Thymus (tissue), 11 donors: ENCODE results near the gene LGALS4. TPM values are rescaled to one million over a fixed set of nuclear protein-coding genes. Genes with fewer than 3 reads are reported as not detected.
"Not testable (repeated sequence)": the region's sequence is repeated elsewhere in the genome, so short reads cannot be mapped to it uniquely, and the experiment has no call there.

Experiments used
- DNase-seq, 9 donors: peaks; one replicate each; pipeline ENCODE4 v3.0.0-alpha.2; 2013; ENCODE audit warnings: low spot score in 9 of 9, low read depth in 6 of 9, missing footprints in 1 of 9
- H3K27ac ChIP-seq, 2 donors: one replicate each; pipeline ENCODE4 v1.5.1; 2013; ENCODE audit warnings: control low read depth in 1 of 2, low read depth in 1 of 2, low read length in 1 of 2, mild to moderate bottlenecking in 1 of 2, moderate library complexity in 1 of 2
- H3K27me3 ChIP-seq, 2 donors: one replicate each; pipeline ENCODE4 v1.5.1; 2013; ENCODE audit warnings: low read length in 1 of 2; ENCODE audit not compliant: control insufficient read depth in 2 of 2, insufficient read depth in 1 of 2
- H3K36me3 ChIP-seq, 2 donors: one replicate each; pipeline ENCODE4 v1.5.1; 2013; ENCODE audit warnings: low read length in 1 of 2, mild to moderate bottlenecking in 1 of 2, moderate library complexity in 1 of 2; ENCODE audit not compliant: control insufficient read depth in 2 of 2, insufficient read depth in 2 of 2
- H3K4me1 ChIP-seq, 2 donors: one replicate each; pipeline ENCODE4 v1.5.1; 2013; ENCODE audit warnings: low read length in 2 of 2; ENCODE audit not compliant: control insufficient read depth in 2 of 2, insufficient read depth in 2 of 2
- H3K4me3 ChIP-seq, 2 donors: one replicate each; pipeline ENCODE4 v1.5.1; 2013; ENCODE audit warnings: low read length in 2 of 2, control low read depth in 1 of 2, mild to moderate bottlenecking in 1 of 2
- H3K9me3 ChIP-seq, 2 donors: one replicate each; pipeline ENCODE4 v1.5.1; 2013; ENCODE audit warnings: low read length in 1 of 2, mild to moderate bottlenecking in 1 of 2; ENCODE audit not compliant: control insufficient read depth in 2 of 2, insufficient read depth in 1 of 2
- WGBS: extraction: QIAGEN DNeasy Blood & Tissue Kit; methylation state at CpG from one replicate; pipeline ENCODE4 v1.1.7; 2013; 5-methylcytosine and 5-hydroxymethylcytosine counted together
- polyA plus RNA-seq: library from polyadenylated mRNA; stranded (reverse); fragments of 200-250 nt; gene quantifications from one replicate; pipeline ENCODE4 v1.2.3, GENCODE V29; 2013
- total RNA-seq: library from RNA; stranded (reverse); fragments of 120-200 nt; gene quantifications from one replicate; pipeline ENCODE4 v1.2.4, GENCODE V29; 2013
- donor health status: healthy.

Gene LGALS4
- total and polyA plus RNA-seq, 2 donors: 1.1 to 6.8 TPM

DNA sequence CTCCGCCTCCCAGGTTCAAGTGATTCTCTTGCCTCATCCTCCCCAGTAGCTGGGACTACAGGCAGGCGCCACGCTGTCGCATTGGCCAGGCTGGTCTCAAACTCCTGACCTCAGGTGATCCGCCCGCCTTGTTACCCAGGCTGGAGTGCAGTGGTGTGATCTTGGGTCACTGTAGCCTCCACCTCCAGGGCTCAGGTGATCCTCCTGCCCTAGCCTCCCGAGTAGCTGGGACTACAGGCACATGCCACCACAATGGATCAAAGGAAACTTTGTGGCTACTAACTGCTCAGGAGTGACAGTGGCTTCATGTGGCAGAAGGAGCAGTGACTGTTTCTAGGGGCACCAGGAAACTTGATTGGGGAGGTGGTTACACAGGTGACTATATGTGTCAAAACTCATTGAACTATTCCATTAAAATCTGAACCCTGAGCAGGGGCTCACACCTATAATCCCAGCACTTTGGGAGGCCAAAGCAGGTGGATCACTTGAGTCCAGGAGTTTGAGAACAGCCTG is 27.5 kb downstream of the LGALS4 start:
- H3K4me3 ChIP-seq: no peak overlapping the region
- DNase-seq: no peak
- WGBS: 99% methylated on average over 7 of the region's 7 CpGs
- H3K36me3 ChIP-seq: no peaks in the 10 kb centered on the region
- H3K4me1 ChIP-seq: no peaks in the 10 kb centered on the region
- H3K27ac ChIP-seq: no peak overlapping the region
- H3K9me3 ChIP-seq: no peaks in the 10 kb centered on the region
- H3K27me3 ChIP-seq: peaks cover 0 to 3% of the 10 kb centered on the region in 2 donors

GRCh38 chr19:38784224-38784623 is 28.5 kb downstream of the LGALS4 start:
- Histone ChIP-seq H3K4me1 (no peaks in the 10 kb centered on the region), H3K27ac (no peak overlapping the region), H3K36me3 (no peaks in the 10 kb centered on the region), H3K9me3 (no peaks in the 10 kb centered on the region), H3K4me3 (no peak overlapping the region), H3K27me3 (peaks cover 0 to 3% of the 10 kb centered on the region in 2 donors)
- DNase-seq: no peak
- 92% methylated on average over 3 of the region's 3 CpGs for WGBS

DNA sequence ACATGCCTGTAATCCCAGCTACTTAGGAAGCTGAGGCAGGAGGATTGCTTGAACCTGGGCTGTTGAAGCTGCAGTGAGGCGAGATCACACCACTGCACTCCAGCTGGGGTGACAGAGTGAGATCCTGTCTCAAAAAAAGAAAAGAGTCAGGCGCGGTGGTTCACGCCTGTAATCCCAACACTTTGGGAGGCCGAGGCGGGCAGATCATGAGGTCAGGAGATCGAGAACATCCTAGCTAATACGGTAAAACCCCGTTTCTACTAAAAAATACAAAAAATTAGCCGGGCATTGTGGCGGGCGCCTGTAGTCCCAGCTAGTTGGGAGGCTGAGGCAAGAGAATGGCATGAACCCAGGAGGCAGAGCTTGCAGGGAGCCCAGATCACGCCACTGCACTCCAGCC is 30.5 kb downstream of the LGALS4 start:
- H3K9me3 ChIP-seq, H3K27ac ChIP-seq, DNase-seq, H3K4me1 ChIP-seq, H3K4me3 ChIP-seq, H3K36me3 ChIP-seq, H3K27me3 ChIP-seq: not testable (repeated sequence)
- 97% methylated on average over 13 of the region's 13 CpGs for WGBS

GRCh38 chr19:38781058-38781457 is 31.7 kb downstream of the LGALS4 start:
- WGBS: 85% methylated on average over 7 of the region's 7 CpGs
- Histone ChIP-seq H3K27ac (no peak overlapping the region), H3K4me3 (no peak overlapping the region), H3K27me3 (peaks cover 0 to 7% of the 10 kb centered on the region in 2 donors), H3K36me3 (no peaks in the 10 kb centered on the region), H3K9me3 (no peaks in the 10 kb centered on the region), H3K4me1 (no peaks in the 10 kb centered on the region)
- DNase-seq: no peak

- Histone ChIP-seq H3K4me1 (no peaks in the 10 kb centered on the region), H3K9me3 (no peaks in the 10 kb centered on the region), H3K27me3 (peaks cover 0 to 7% of the 10 kb centered on the region in 2 donors), H3K27ac (no peak overlapping the region), H3K4me3 (no peak overlapping the region), H3K36me3 (no peaks in the 10 kb centered on the region)
- 96% methylated on average over 7 of the region's 7 CpGs for WGBS
- DNase-seq: no peak
Measured at GRCh38 chr19:38780443-38780842, 32.3 kb downstream of the LGALS4 start.

- Histone ChIP-seq H3K27ac (no peak overlapping the region), H3K4me1 (no peaks in the 10 kb centered on the region), H3K4me3 (no peak overlapping the region), H3K27me3 (peaks cover 0 to 7% of the 10 kb centered on the region in 2 donors), H3K9me3 (no peaks in the 10 kb centered on the region), H3K36me3 (no peaks in the 10 kb centered on the region)
- 85% methylated on average over 7 of the region's 7 CpGs for WGBS
- DNase-seq: no peak
Measured at GRCh38 chr19:38778733-38779132, 34.0 kb downstream of the LGALS4 start.

DNA sequence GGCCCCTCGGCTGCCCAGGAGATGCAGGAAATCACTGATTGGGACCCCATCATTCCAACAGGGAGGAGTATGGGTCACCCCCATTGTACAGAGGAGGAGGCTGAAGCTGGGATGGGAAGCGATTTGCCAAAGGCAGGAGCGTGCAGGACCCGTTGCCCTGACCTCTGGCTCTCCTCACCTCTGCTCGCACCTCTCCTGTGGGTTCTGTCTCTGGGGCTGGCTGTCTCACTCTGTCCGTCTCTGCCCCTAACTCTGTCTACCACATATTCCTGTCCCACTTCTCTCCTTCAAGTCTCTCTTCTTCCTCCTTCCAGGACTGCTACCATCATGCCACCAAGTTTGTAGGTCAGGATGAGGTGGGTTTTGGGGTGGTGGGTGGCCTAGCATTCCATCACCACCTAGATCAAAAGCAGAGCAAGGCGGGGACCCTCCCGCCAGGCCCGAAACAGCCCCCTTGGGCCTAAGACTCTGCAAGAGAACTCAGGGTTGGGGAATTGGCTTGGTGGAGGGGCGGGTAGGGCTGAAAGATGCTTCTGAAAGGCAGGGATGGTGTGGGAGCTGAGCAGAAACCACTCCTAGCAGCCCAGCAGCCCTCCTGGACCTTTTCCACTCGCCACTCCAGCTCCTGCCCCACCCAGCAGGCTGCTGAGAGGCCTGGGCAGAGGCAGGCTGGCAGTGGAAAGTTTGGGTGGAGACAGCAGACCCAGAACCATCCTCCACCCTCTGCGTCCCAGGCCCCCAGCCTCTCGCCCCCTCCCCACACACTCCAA is 38.4 kb downstream of the LGALS4 start:
- WGBS: 90% methylated on average over 13 of the region's 13 CpGs
- no peak overlapping the region for H3K27ac ChIP-seq
- DNase-seq: no peak

DNA sequence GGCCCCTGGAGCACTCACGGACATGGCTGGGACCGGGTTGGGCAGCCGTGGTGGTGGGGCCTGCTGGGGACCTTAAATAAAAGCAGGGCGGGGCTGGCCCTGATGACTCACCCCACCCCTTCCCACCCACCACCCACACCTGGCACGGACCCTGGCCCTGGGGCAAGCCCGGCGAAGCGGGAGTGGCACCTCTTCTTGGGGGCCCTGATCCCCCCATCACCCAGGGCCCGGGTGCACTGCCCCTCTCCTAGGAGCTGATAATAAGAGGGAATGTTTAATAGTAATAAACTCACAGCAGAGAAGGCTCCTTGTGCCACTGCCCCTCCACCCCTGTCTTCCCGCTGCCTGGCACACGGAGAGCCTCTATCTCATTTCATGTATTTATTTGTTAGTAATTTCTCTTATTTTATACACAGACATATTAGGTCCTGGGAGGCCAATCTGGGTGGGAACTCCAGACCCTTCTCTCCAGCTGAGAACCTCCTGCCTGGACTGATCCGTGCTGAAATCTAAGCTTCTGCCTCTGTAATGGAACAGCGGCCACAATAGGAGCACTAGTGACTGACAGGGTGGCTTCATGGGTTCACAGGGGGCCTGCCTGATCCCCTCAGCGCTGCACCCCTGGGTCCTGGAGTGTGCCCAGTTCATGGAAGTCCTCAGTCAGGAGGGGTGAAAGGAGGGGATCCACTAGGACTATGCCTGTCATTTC is 39.1 kb downstream of the LGALS4 start, which contains the start of gene LGALS7:
Gene LGALS7 (minus strand): TSS at position 49 of the 709 bp plus-strand sequence. CDS start 25 bp downstream, at position 24.
- WGBS: 91% methylated on average over 10 of the region's 14 CpGs
- peaks cover 0 to 4% of the 10 kb centered on the region in 2 donors for H3K27me3 ChIP-seq
- peaks cover 5 to 9% of the 10 kb centered on the region in 2 donors for H3K4me1 ChIP-seq
- no peak within 1 kb of the TSS for H3K27ac ChIP-seq
- H3K36me3 ChIP-seq: no peaks in the 10 kb centered on the region
- no peak for DNase-seq
- no peak within 1 kb of the TSS for H3K4me3 ChIP-seq
- H3K9me3 ChIP-seq: no peaks in the 10 kb centered on the region

More for the DNA sequence above, 38.4 kb downstream of the LGALS4 start:
- H3K36me3 ChIP-seq: no peaks in the 10 kb centered on the region
- peaks cover 0 to 7% of the 10 kb centered on the region in 2 donors for H3K27me3 ChIP-seq
- peaks cover 2 to 7% of the 10 kb centered on the region in 2 donors for H3K4me1 ChIP-seq
- no peaks in the 10 kb centered on the region for H3K9me3 ChIP-seq
- H3K4me3 ChIP-seq: no peak overlapping the region

GRCh38 chr19:38771569-38771968 is 41.2 kb downstream of the LGALS4 start:
- not testable (repeated sequence) for H3K36me3 ChIP-seq, H3K4me1 ChIP-seq, H3K27me3 ChIP-seq, H3K4me3 ChIP-seq, H3K9me3 ChIP-seq, DNase-seq, H3K27ac ChIP-seq
- WGBS: 97% methylated on average over 7 of the region's 30 CpGs
